ENCODE results near the gene PGR.

DNA sequence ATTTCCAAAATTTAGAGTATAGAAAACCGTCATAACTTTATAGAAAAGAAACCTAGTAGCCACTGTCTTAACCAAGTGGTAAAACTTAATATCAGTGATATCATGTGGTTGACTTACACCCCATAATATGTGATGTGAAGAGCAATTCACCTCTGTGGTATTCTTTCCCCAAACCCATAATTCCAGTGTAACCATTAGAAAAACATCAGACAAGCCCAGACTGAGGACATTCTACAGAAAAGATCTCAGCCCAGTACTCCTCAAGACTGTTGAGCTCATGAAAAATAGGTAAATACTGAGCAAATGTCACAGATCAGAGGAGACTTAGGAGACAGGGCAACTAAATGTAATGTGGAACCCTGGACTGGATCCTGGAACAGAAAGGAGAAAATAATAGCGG lies 134.6 kb downstream of the PGR start:
- no peak for TF ChIP-seq ZNF219 (CRISPR knock-in tag; IDR thresholded peaks at IDR 0.05; ENCODE audit: borderline replicate concordance)
- TF ChIP-seq, protein P1, sequence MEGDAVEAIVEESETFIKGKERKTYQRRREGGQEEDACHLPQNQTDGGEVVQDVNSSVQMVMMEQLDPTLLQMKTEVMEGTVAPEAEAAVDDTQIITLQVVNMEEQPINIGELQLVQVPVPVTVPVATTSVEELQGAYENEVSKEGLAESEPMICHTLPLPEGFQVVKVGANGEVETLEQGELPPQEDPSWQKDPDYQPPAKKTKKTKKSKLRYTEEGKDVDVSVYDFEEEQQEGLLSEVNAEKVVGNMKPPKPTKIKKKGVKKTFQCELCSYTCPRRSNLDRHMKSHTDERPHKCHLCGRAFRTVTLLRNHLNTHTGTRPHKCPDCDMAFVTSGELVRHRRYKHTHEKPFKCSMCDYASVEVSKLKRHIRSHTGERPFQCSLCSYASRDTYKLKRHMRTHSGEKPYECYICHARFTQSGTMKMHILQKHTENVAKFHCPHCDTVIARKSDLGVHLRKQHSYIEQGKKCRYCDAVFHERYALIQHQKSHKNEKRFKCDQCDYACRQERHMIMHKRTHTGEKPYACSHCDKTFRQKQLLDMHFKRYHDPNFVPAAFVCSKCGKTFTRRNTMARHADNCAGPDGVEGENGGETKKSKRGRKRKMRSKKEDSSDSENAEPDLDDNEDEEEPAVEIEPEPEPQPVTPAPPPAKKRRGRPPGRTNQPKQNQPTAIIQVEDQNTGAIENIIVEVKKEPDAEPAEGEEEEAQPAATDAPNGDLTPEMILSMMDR (IDR thresholded peaks at IDR 0.05): no peak
- TF ChIP-seq, protein P2, sequence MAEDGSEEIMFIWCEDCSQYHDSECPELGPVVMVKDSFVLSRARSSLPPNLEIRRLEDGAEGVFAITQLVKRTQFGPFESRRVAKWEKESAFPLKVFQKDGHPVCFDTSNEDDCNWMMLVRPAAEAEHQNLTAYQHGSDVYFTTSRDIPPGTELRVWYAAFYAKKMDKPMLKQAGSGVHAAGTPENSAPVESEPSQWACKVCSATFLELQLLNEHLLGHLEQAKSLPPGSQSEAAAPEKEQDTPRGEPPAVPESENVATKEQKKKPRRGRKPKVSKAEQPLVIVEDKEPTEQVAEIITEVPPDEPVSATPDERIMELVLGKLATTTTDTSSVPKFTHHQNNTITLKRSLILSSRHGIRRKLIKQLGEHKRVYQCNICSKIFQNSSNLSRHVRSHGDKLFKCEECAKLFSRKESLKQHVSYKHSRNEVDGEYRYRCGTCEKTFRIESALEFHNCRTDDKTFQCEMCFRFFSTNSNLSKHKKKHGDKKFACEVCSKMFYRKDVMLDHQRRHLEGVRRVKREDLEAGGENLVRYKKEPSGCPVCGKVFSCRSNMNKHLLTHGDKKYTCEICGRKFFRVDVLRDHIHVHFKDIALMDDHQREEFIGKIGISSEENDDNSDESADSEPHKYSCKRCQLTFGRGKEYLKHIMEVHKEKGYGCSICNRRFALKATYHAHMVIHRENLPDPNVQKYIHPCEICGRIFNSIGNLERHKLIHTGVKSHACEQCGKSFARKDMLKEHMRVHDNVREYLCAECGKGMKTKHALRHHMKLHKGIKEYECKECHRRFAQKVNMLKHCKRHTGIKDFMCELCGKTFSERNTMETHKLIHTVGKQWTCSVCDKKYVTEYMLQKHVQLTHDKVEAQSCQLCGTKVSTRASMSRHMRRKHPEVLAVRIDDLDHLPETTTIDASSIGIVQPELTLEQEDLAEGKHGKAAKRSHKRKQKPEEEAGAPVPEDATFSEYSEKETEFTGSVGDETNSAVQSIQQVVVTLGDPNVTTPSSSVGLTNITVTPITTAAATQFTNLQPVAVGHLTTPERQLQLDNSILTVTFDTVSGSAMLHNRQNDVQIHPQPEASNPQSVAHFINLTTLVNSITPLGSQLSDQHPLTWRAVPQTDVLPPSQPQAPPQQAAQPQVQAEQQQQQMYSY (CRISPR knock-in tag; IDR thresholded peaks at IDR 0.05): no peak
- TF ChIP-seq, protein P3, sequence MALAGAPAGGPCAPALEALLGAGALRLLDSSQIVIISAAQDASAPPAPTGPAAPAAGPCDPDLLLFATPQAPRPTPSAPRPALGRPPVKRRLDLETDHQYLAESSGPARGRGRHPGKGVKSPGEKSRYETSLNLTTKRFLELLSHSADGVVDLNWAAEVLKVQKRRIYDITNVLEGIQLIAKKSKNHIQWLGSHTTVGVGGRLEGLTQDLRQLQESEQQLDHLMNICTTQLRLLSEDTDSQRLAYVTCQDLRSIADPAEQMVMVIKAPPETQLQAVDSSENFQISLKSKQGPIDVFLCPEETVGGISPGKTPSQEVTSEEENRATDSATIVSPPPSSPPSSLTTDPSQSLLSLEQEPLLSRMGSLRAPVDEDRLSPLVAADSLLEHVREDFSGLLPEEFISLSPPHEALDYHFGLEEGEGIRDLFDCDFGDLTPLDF (CRISPR knock-in tag; IDR thresholded peaks at IDR 0.05): no peak
- TF ChIP-seq, protein P4, sequence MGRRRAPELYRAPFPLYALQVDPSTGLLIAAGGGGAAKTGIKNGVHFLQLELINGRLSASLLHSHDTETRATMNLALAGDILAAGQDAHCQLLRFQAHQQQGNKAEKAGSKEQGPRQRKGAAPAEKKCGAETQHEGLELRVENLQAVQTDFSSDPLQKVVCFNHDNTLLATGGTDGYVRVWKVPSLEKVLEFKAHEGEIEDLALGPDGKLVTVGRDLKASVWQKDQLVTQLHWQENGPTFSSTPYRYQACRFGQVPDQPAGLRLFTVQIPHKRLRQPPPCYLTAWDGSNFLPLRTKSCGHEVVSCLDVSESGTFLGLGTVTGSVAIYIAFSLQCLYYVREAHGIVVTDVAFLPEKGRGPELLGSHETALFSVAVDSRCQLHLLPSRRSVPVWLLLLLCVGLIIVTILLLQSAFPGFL (CRISPR knock-in tag; IDR thresholded peaks at IDR 0.05; ENCODE audit: borderline replicate concordance): no peak

All from WTC11 (cell line).